GM21360 (cell line): Measurements from ENCODE around the gene DMRT1.
A peak's percentile ranks its signal among the peaks of the same experiment; 100 is the strongest.
"Not testable (repeated sequence)": the region's sequence is repeated elsewhere in the genome, so short reads cannot be mapped to it uniquely, and the experiment has no call there.

Source experiments
- ATAC-seq: cut with Tn5 transposase; IDR thresholded peaks from one replicate; pipeline ENCODE4 v1.9.1; 2021; ENCODE audit warnings: mild to moderate bottlenecking, moderate library complexity; ENCODE audit not compliant: unreplicated experiment

The DMRT1 gene

GRCh38 chr9:852539-852938 lies 11.0 kb downstream of the DMRT1 start:
- no peak for ATAC-seq

GRCh38 chr9:859251-859650 lies 17.8 kb downstream of the DMRT1 start:
- peak; percentile 100 for ATAC-seq

DNA sequence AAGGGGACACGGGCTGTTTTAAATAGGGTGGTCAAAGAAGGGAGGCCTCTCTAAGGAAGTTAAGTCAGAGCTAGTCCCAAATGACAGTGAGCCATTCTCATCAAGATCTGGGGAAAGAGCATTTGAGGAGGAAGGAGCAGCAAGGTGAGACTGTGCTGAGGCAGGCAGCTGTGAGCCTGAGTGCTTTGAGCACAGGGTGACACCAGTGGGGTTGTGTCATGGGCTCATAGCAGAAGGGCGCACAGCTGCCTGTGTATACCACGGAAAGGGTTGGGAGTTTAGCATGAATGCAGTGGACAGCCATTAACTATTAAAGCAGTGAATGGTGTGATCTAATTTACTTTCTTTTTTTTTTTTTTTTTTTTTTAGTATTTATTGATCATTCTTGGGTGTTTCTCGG lies 19.2 kb downstream of the DMRT1 start:
- ATAC-seq, result no peak

GRCh38 chr9:861525-861924 lies 20.0 kb downstream of the DMRT1 start:
- not testable (repeated sequence) for ATAC-seq

- no peak for ATAC-seq
Measured at GRCh38 chr9:875119-875962, 33.8 kb downstream of the DMRT1 start.

GRCh38 chr9:876425-876824 lies 34.9 kb downstream of the DMRT1 start:
- ATAC-seq, result no peak

DNA sequence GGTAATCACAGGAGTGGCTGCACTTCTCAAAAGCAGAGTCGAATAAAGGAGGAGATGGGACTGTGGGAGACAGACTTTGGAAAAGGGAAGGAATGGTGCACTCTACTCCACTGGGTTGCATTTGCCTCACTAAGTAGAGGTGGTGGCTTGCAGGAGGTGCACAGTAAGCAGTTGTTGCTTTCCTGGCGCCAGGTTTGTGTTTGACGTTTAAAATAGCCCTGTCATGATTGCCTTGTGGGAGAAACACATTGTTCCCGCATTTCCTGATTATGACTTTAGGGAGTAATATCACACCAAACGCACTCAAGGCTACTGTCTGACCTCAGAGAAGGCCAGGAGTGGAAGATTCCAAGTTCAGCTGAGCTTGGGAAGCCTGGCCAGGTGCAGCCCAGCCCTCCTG lies 36.7 kb downstream of the DMRT1 start:
- no peak for ATAC-seq

GRCh38 chr9:880725-881124 lies 39.2 kb downstream of the DMRT1 start:
- ATAC-seq, result no peak

GRCh38 chr9:882416-882924 lies 41.0 kb downstream of the DMRT1 start:
- no peak for ATAC-seq

- no peak for ATAC-seq
Measured at GRCh38 chr9:883011-883410, 41.5 kb downstream of the DMRT1 start.

DNA sequence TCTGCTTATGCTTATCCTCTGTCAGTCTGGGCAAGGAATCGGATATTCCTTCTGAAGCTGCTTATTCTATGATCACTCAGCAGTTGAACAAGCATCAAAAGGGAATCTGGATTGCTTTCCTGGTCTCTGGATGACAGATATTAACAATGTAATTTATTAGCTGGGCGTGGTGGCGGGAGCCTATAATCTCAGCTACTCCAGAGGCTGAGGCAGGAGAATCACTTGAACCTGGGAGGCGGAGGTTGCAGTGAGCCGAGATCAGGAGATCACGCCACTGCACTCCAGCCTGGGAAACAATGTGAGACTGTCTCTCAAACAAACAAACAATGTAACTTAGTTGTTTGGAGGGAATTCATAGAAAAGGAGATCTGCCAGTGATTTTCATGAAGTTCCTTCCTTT lies 45.4 kb downstream of the DMRT1 start:
- no peak for ATAC-seq

DNA sequence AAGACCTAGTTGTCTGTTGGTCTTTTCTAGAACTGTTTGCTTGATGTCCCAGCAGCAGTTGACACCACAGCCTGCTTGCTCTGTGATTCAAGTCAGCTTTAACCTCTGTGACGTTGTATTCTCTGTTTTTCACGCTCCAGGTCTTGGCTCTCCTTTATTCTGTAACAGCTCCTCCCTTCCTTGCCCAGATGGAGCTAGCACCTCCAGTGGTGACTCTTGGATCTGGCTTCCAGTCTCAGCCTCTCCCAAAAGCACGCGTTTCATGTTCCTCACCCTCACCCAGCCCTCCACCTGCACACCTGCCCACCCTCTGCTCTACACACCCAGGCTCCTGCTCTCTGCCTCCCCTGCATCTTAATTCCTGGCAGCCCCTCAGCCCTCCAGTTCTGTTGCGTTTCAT lies 50.6 kb downstream of the DMRT1 start:
- no peak for ATAC-seq

- ATAC-seq, result no peak
Measured at GRCh38 chr9:893115-893514, 51.6 kb downstream of the DMRT1 start.

- peak; percentile 100 for ATAC-seq
Measured at GRCh38 chr9:893843-894420, 52.4 kb downstream of the DMRT1 start.

DNA sequence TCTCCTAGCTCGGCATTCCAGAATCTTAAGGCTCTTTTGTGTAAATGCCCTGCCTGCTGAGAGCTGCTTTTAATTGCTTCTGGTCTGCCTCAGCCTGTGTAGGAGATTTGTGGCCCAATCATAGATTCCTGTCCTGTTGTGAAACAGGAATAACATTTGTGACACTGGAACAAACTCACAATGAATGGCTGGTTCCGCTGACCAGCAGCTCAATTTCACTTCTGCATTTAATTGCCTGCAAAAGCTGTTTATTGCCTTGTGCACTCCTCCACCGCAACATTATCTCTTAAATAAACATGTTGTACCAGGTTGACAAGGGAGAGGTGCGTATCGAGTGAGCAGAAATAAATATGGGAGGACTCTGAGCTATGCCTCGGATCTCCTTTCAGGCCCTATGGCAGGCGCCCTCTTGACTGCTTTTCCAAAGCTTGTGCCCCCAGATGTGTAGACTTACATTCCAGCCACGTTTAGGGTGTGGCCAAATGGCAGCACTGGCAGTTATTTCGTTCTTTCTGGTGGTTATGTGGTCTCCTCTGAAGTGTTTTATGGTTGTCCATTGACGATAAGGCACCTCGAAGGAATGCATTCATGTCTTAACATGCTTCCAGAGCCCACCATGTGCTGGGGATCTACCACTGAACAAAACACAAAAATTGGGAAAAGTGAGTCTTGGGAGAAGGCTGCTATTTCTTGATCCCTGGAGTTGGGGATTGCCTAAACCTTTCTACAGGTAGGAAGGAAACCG lies 58.1 kb downstream of the DMRT1 start:
- ATAC-seq, result no peak

GRCh38 chr9:903886-904285 lies 62.4 kb downstream of the DMRT1 start:
- no peak for ATAC-seq

DNA sequence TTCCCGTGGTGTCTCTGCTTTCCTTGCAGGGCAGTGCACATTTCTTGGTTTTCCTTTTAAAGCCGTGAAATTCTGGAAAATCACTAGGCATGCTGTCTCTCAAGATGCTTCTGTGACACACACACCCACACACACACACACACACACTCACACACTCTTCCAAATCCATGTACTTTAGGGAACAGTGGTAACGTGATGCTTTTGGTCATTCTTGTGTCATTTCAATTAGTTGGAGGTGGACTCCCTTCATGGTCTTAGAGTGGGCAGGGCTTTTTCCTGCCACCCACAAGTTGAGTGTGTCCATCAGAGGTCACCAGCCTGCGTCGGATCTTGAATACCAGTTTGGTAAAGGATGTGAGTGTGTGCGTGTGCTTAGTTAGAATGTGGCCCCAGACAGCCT lies 64.4 kb downstream of the DMRT1 start:
- no peak for ATAC-seq

GRCh38 chr9:908536-909205 lies 67.2 kb downstream of the DMRT1 start:
- ATAC-seq, result no peak

- no peak for ATAC-seq
Measured at GRCh38 chr9:911005-911404, 69.5 kb downstream of the DMRT1 start.

GRCh38 chr9:912776-913175 lies 71.3 kb downstream of the DMRT1 start:
- no peak for ATAC-seq

DNA sequence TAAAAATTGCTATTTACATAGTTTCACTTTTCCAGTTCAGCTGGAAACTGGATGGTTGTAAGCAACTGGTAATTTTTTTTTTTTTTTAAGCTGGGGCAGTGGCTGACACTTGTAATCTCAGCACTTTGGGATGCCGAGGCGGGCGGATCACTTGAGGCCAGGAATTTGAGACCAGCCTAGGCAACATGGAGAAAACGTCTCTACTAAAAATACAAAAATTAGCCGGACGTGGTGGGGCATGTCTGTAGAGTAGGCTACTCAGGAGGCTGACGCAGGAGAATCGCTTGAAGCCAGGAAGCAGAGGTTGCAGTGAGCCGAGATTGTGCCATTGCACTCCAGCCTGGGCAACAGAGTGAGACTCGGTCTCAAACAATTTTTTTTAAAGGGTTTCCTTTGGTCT lies 72.0 kb downstream of the DMRT1 start:
- not testable (repeated sequence) for ATAC-seq
